ENCODE measurements around the gene ARHGEF4. TPM values are rescaled to one million over a fixed set of nuclear protein-coding genes. Genes with fewer than 3 reads are reported as not detected.

ARHGEF4 gene, protein sequence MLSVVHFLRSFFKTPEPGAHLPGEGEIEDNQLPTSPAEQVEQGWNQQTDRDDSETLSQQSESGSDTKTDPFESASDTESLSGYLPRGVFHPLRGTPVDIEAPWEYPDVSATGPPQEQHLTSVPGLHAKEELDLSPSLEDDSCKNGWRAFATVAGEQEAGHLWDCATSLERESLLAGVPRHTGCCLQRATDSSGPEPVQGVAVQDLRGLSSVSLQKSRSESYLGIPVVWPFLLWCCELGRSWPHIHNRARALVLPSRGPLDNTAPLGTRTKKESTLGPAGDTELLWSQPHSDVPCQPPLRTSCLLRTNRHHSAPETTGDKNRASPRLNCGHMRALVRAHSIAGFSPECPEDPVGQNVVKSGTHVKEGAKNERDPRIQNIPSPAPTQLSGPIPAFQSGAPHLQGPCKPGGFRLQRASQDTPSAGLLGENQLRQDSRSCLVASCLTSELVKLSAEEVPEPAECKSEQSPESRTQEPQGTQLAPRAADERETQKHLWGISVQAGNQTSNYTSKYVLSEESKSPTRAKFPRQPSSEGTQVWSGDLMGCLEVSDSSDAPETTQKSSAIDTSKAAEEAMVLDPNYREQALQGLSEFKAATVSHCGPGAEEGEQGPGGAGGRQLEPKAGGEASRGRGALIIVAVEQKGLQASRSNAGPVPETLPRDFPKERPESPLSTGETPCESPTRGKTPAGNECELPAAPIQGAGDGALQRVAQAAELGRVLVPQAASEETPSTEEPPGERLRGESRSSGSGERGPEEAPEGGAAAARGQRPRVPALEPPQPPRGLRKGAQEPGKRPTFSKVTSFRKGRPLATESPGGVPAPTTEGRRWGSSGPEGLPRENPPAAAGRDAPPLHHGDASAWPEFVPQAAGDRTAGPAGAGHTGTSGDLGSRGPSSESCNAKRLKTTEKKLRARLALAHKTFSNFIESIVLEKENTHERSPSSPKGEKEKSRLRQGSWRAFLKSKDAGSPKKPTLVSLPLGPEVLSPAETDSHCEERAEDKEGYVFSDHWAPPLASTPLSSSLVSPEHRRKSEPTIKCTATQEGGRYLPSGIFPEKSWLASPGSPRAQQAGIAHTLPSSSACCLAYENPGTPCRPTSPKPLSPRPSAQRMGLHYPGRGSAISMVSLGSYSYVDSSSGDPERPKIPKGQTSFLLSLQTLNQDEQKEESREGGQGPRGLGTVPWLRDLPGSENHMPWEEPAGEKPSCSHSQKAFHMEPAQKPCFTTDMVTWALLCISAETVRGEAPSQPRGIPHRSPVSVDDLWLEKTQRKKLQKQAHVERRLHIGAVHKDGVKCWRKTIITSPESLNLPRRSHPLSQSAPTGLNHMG (N-terminal part only)
- polyA plus RNA-seq (22.6 to 40.6 TPM (median 26.2 TPM) in 3 replicates), polyA minus RNA-seq (58.4 to 67.9 TPM (median 64.0 TPM) in 3 replicates)
- 102 TPM for polyA plus RNA-seq (2011; ENCODE audit: low read depth)
- polyA plus RNA-seq (2011; cell fraction: cytosol; rRNA removed), result 6.9 and 11.2 TPM in 2 replicates
- polyA plus RNA-seq (2011; cell fraction: nucleus; rRNA removed), result 138 and 177 TPM in 2 replicates
- polyA plus RNA-seq (2012; ENCODE audit: low replicate concordance), result 34.2 and 76.3 TPM in 2 replicates
- polyA minus RNA-seq (2011; cell fraction: cytosol; rRNA and poly(A)+ RNA removed), result 51.4 TPM
- polyA minus RNA-seq (2011; cell fraction: nucleus; rRNA and poly(A)+ RNA removed), result 166 and 173 TPM in 2 replicates

GRCh38 chr2:130836501-130837174 lies at the start of gene ARHGEF4:
Gene ARHGEF4 (plus strand): TSS chr2:130836914. CDS start chr2:130836954, 40 bp downstream.
- Histone ChIP-seq H2AFZ (ENCODE audit: control insufficient read depth, low read length) (peak within 1 kb of the TSS; percentile 78), H4K20me1 (ENCODE audit: control insufficient read depth, extremely low read depth, insufficient read depth, low read length) (no peaks in the 10 kb centered on the region), H3K36me3 (ENCODE audit: control insufficient read depth in 2 of 2, extremely low read depth in 1 of 2, insufficient read depth in 2 of 2, low read length in 2 of 2) (peaks cover 0 to 8% of the 10 kb centered on the region in 2 experiments), H3K4me3 (ENCODE audit: control insufficient read depth in 2 of 3, extremely low read depth in 1 of 3, insufficient read depth in 2 of 3, low read depth in 1 of 3, low read length in 3 of 3) (peak within 1 kb of the TSS; percentile 55 to 76 (median 74)), H3K79me2 (ENCODE audit: control insufficient read depth, insufficient read depth, low read length) (peaks cover 24% of the 10 kb centered on the region), H3K9me3 (ENCODE audit: control insufficient read depth, low read depth, low read length) (no peaks in the 10 kb centered on the region), H3K9ac (ENCODE audit: control insufficient read depth, extremely low read depth, insufficient read depth, low read length) (peak within 1 kb of the TSS; percentile 79), H3K27me3 (ENCODE audit: control insufficient read depth, extremely low read depth, insufficient read depth, low read length) (no peaks in the 10 kb centered on the region), H3K4me2 (ENCODE audit: control insufficient read depth, extremely low read depth, insufficient read depth, low read depth, low read length) (peak within 1 kb of the TSS; percentile 83), H3K9me1 (ENCODE audit: control insufficient read depth, extremely low read depth, insufficient read depth, low read length) (no peaks in the 10 kb centered on the region), H3K27ac (ENCODE audit: control insufficient read depth, insufficient read depth, low read length) (peak within 1 kb of the TSS; percentile 55), H3K4me1 (ENCODE audit: control insufficient read depth, extremely low read depth, insufficient read depth, low read length) (peaks cover 16% of the 10 kb centered on the region)
- dilution Hi-C loops (cut with MboI; ENCODE audit: extremely low pct_ligation_motif_present, low sequenced_read_pairs), result no loop called here
- TF ChIP-seq EZH2 (IDR thresholded peaks at IDR 0.05; ENCODE audit: low read length), result no peak
- TF ChIP-seq CTCF (optimal IDR thresholded peaks at IDR 0.05 in 1 of 3, IDR thresholded peaks at IDR 0.05 in 1 of 3, conservative IDR thresholded peaks at IDR 0.05 in 1 of 3; ENCODE audit: extremely low read depth in 1 of 3, insufficient read depth in 2 of 3, low read length in 3 of 3), result no peak
- DNase-seq (ENCODE audit: low read depth, low spot score) (no peak), FAIRE-seq (no peak)

DNA sequence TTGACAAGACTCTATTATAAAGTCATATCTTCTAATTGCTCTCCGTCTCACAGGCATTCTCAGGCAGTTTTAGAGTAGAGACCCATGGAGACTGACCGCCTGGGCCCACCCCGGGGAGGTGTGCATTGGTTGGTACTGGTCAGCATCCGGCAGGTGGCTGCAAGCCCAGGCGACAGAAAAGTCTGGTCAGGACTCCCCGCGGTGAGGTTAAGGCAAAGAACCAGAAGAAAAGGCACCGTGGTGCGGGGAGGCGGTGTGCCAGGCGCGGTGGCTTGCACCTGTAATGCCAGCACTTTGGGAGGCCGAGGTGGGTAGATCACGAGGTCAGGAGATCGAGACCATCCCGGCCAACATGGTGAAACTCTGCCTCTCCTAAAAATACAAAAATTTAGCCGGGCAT lies 48.9 kb upstream of the ARHGEF4 start:
- dilution Hi-C loops (cut with MboI; ENCODE audit: extremely low pct_ligation_motif_present, low sequenced_read_pairs), result no loop called here

More for the DNA sequence above, 48.9 kb upstream of the ARHGEF4 start:
- no peak overlapping the region for H3K4me3 ChIP-seq (ENCODE audit: control insufficient read depth in 2 of 3, extremely low read depth in 1 of 3, insufficient read depth in 2 of 3, low read depth in 1 of 3, low read length in 3 of 3)
- H3K9me3 ChIP-seq (ENCODE audit: control insufficient read depth, low read depth, low read length), result no peaks in the 10 kb centered on the region
- H3K9me1 ChIP-seq (ENCODE audit: control insufficient read depth, extremely low read depth, insufficient read depth, low read length), result no peaks in the 10 kb centered on the region
- no peaks in the 10 kb centered on the region for H3K79me2 ChIP-seq (ENCODE audit: control insufficient read depth, insufficient read depth, low read length)
- H3K27ac ChIP-seq (ENCODE audit: control insufficient read depth, insufficient read depth, low read length), result no peak overlapping the region
- H3K4me1 ChIP-seq (ENCODE audit: control insufficient read depth, extremely low read depth, insufficient read depth, low read length), result no peaks in the 10 kb centered on the region
- H2AFZ ChIP-seq (ENCODE audit: control insufficient read depth, low read length), result no peak overlapping the region
- DNase-seq (ENCODE audit: low read depth, low spot score), result no peak
- no peaks in the 10 kb centered on the region for H3K27me3 ChIP-seq (ENCODE audit: control insufficient read depth, extremely low read depth, insufficient read depth, low read length)
- H3K4me2 ChIP-seq (ENCODE audit: control insufficient read depth, extremely low read depth, insufficient read depth, low read depth, low read length), result no peak overlapping the region
- no peak overlapping the region for H3K9ac ChIP-seq (ENCODE audit: control insufficient read depth, extremely low read depth, insufficient read depth, low read length)
- no peak for TF ChIP-seq CTCF (optimal IDR thresholded peaks at IDR 0.05 in 1 of 3, IDR thresholded peaks at IDR 0.05 in 1 of 3, conservative IDR thresholded peaks at IDR 0.05 in 1 of 3; ENCODE audit: extremely low read depth in 1 of 3, insufficient read depth in 2 of 3, low read length in 3 of 3)
- no peak for TF ChIP-seq EZH2 (IDR thresholded peaks at IDR 0.05; ENCODE audit: low read length)
- no peak for FAIRE-seq
- H3K36me3 ChIP-seq (ENCODE audit: control insufficient read depth in 2 of 2, extremely low read depth in 1 of 2, insufficient read depth in 2 of 2, low read length in 2 of 2), result no peaks in the 10 kb centered on the region
- H4K20me1 ChIP-seq (ENCODE audit: control insufficient read depth, extremely low read depth, insufficient read depth, low read length), result no peaks in the 10 kb centered on the region

All from keratinocyte (primary cell).